Activated effector memory CD4-positive, alpha-beta T cell treated with anti-CD3 and anti-CD28 coated beads, Interleukin-2, amount 50 U/mL, for 16 hours (primary cell): ENCODE data around the gene TP53I13.

Source experiments
- DNase-seq: peaks from one replicate; pipeline ENCODE4 v3.0.0-alpha.2; 2020

Gene TP53I13

DNA sequence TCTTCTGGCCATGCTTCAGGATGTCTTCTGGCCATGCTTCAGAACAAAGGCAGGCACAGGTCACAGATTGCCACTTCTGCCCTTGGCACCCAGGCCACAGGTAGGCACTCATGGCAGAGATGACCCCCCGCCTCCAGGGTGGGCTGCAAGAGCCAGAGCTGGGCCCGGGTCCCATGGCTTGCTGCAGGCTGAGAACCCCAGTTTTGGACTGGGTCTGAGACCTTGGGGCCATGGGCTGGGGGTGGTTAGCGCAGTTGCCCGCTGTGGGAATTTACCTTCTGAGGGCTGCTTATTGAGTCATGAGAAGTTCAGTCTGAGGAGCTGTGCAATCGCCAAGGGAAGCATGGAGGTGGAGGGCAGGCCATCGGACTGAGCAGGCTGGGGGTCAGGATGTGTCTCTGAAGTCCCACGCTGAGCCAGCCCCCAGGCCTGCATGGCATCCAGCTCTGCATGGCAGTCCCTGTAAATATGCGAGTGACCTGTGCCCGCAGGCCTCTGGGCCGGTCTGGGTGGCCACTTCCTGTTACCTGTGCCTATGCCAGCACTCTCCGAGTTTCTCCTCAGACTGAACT lies 26.1 kb downstream of the TP53I13 start:
- DNase-seq, result no peak

DNA sequence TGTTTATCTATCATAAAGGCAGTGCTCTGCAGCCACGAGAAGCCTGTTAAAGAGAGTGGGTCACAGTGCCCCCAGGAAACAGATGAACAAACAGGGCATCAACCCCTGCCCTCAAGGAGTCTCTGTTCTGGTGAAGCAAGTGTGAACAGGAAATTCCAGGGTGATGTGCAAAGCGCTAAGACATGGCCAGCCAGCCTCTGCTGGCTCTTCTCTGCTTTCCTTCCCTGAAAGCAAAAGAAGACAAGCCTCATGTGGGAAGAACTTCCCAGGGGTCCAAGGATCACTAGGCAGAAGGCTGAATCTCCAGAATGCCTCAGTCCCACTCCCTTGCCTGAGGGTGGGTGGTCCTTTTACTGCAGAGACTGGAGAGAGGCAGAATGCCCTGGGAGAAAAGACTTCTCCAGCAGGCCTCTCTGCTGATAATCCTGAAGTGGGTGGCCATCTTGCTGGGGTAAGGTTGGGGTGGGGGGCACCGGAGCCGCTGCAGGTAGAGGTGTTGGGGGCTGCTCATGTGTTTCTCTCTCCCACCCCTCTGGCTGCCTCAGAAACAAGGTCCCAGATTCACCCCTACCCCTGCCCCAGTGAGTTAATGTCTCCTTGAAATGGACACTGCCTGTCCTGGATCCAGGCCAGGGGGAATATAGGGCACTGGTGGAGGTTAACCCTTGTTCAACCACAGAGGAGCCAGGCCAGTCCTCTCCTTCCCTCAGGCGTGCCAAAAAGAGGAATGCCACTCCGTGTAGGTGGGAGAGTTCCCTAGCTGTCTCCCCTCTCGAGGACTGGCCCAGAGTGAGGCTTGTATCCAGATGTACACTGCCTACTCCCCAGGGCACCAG lies 26.8 kb downstream of the TP53I13 start:
- no peak for DNase-seq

DNA sequence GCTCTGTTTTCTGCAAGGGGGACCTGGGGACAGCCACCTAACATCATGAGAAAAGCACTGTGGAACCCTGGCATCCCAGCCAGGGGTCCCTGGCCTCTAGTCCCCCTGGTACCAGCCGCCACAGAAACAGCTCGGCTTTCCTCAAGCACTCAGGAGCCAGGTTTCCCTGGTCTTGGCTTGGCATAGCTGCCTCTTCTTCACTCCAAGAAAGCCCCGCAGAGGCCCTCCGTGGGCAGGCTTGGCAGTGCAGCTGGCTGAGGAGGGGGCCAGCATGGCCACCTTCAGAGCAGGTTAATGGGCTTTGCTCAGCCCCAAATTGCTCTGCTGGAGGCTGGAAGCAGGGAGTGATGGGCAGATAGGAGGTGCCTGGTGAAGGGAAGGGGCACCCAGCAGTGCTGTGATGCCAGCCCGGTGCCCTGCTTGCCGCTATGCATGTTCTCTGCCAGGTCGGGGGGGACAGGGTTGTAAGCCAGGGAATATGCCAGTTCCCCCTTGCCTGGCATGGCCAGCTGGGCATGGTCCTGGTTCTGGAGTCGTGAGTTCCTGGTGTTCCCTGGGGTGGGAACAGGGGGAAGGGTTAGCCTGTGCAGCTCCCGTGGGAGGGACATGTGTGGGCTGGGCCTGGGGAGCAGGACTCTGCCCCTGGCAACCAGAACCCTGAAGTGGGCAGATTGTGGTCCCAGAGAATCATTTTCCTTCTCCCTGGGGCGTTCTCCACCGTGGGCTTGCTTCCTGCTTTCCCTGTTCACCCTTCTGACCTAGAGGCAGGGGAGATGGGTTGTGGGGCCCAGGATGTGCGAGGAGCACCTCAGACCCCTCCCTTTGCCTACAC lies 27.7 kb downstream of the TP53I13 start:
- DNase-seq, result no peak

DNA sequence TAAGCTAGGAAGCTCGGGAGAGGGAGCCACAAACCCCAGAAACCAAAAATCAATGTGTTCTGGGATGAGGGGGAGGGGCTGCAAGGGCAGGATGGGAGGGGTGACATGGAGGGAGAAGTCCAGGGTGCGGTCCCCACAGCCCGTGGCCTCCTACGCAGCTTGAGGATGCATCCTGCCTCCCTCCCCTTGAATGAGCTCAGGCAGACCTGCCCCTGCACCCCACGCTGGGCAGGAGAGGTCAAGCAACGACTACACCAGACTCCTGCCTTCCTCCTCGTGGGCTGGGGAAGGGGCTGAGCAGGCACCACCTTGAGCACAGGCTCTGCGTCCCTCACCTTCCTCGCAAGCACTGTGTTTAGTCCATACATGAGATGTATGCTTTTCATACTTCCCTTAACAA lies 28.3 kb downstream of the TP53I13 start:
- DNase-seq, result no peak

DNA sequence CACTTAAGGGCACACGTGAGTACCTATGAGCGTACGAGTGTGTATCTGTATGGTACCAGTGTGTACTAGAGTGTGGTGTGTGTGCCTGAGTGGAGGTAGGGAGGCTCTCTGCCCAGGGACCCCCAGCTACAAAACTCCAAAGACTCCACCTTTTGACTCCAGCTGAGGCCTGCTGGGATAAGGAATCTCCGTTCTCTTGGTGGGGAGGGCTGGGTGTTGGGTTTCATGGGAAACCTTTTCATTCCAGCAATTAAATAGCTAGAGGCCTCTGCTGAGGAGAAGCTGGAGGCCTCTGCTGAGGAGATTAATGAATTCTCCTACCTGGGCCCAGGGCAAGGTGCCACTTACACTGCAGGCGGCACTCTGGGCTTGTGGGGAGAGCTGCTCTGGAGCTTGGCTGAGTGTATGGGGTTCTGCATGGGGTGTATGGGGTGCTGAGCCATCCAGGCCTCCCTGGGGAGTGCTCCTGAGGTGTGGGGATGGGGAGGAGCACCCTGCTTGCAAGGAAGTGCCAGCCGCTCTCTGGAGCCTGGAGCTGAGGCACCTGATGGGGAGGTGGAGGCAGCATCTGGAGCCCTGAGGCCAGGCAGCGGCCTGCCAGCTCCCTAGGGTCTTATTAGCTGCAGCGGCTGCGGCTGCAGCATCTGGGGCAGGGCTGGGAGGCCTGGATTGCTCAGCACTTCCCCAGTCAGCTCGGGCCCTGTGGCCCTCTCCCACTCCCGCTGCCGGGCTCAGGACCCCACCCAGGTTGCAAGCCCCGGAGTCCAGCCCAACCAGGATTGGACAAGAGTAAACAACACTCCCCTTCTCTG lies 29.1 kb downstream of the TP53I13 start:
- DNase-seq, result no peak

DNA sequence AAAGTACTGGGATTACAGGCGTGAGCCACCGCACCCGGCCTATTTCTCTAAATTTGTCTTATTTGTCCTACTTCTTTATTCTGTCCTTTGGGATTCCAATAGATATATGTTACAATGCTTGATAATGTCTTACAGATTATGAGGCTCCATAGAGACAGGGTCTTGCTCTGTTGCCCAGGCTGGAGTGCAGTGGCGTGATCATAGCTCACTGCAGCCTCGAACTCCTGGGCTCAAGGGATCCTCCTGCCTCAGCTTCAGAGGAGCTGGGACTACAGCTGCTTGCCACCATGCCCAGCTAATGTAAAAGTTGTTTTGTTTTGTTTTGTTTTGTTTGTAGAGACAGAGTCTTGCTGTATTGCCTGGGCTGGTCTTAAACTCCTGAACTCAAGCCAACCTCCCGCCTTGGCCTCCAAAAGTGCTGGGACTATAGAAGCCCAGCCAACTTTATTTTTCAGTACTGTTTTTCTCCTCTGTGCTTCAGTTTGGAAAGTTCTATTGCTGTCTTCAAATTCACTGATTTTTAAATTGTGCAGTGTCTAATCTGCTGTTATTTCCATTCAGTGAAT lies 34.7 kb downstream of the TP53I13 start:
- DNase-seq, result no peak

DNA sequence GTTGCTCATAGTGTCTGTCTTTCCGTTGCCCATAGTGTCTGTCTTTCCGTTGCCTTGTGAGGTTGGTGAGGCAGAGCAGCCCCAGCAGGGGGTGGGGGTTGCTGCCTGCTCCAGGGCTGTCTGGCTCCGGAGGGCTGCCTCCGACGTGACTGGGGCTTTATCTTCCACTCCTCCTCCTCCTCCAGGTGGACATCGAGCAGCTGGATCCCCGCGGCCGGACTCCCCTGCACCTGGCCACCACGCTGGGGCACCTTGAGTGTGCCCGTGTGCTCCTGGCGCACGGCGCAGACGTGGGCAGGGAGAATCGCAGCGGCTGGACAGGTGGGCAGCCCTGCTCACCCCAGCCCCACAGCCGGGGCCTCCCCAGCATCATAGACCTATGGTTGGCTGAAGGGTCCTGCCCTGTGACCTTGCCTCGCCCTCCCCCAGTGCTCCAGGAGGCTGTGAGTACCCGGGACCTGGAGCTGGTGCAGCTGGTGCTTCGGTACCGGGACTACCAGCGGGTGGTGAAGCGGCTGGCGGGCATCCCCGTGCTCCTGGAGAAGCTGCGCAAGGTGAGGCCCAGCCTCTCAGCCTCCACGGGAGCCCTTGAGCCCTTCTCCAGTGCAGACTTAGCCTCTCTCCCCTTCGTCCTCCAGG lies 39.2 kb downstream of the TP53I13 start:
- DNase-seq, result no peak

DNA sequence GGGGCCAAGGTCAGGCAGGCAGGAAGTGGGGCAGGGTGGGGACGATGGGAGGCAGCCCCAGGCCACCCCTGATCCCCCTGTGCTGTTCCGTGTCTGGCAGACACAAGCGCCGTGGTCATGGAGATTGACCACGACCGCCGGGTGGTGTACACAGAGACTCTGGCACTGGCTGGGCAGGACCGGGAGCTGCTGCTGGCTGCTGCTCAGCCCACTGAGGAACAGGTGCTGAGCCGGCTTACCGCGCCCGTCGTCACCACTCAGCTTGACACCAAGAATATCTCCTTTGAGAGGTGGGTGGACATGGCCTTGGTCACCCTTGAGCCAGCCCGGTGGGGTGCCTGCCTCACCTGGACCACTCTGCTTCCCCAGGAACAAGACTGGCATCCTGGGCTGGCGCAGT lies 40.5 kb downstream of the TP53I13 start:
- DNase-seq, result no peak

DNA sequence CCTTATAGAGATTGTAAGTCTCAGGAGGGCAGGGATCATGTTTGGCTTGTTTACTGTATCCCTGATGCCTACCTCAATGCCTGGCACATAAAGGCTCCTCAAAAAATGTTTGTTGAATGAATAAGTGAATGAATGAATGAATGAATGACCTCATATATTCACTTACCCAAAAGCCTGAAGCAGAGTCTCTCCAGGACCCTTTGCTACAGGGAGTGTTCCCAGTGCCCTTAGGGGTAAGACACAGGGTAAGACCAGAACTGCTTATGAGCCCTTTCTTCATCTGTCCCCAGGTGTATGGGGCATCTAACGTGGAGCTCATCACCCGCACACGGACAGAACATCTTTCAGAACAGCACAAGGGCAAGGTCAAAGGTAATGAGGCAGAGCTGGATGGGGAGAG lies 41.9 kb downstream of the TP53I13 start:
- no peak for DNase-seq

DNA sequence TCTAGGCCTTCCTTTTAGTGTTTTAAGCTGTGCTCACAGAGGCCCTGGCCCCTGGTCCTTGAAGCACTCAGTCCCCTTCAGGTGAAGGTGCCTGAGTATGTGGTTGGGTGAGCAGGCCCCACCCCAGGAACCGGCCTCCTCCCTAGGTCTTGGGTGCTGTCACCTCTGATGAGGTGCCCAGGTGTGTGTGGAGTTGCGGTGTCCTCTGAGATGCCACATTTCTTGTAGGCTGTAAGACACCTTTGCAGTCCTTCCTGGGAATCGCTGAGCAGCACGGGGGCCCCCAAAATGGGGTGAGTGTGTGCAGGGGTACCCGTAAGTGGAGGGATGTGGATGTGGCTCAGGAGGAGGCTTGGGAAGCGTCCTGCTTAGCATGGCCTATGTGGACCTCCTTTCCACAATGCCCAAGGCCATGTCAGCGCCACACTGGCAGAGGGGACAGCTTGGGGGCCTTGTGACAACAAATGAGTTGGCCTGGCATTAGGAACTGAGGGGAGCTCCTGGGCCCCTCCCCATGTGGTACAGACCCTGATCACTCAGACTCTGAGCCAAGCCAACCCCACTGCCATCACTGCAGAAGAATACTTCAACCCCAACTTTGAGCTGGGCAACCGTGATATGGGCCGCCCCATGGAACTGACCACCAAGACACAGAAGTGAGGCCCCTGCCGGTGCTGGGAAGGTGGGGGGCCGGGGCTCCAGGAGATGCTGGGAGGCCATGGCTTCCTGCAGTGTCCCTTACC lies 43.0 kb downstream of the TP53I13 start:
- DNase-seq, result no peak

DNA sequence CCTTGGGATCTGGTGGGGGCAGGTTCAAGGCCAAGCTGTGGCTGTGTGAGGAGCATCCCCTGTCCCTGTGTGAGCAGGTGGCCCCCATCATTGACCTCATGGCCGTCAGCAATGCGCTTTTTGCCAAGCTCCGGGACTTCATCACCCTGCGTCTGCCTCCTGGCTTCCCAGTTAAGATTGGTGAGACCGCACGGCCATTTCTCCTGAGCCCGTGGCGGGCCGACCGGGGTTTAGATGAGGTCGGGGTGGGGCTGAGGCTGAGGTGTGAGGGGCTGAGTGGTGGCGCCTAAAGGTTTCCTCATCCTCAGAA lies 43.5 kb downstream of the TP53I13 start:
- DNase-seq, result no peak

DNA sequence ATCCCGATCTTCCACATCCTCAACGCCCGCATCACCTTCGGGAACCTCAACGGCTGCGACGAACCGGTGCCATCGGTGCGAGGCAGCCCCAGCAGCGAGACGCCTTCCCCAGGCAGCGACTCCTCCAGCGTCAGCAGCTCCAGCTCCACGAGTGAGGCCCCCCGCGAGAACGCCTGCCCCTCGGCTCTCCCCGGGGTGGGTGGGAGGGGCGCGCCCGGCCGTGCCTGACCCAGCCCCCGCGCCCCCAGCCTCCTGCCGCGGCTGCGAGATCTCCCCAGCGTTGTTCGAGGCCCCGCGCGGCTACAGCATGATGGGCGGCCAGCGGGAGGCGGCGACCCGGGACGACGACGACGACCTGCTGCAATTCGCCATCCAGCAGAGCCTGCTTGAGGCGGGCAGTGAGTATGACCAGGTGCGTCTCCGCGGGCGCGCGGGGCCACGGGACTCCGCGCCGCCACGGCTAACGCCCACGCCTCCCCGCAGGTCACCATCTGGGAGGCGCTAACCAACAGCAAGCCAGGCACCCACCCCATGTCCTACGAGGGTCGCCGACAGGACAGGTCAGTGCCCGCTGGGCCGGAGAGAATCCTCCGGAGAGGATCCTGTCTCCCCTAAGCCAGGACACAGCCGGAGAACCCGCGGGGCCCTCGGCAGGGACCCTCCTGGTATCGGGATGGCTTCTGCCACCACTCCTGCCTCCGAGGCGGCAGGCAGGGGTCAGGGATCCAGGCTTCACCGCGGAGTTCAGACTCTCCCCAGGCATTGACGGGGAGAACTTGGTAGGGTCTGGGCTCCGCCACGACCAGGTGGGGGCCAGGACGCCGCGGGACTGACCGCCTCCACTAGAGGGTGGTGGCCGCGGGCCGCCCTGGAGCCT lies 44.1 kb downstream of the TP53I13 start:
- DNase-seq, result no peak

DNA sequence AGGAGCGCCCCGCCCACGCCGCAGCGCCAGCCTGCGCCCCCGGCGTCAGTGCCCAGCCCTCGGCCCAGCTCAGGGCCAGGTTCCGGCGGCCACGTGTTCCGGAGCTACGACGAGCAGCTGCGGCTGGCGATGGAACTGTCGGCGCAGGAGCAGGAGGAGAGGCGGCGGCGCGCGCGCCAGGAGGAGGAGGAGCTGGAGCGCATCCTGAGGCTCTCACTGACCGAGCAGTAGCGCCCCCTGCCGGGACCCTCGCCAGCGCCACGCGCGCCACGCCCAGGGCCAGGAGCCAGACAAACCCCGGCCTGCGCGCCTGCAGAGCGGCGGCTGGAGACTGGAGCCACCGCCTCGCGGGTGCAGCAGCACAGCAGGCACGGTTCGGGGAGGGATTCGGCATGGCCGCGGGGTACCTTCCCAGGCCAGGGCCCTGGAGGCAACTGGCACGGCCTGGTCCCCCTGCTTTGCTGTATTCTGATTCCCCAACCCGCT lies 44.9 kb downstream of the TP53I13 start:
- peak; percentile 98 for DNase-seq

DNA sequence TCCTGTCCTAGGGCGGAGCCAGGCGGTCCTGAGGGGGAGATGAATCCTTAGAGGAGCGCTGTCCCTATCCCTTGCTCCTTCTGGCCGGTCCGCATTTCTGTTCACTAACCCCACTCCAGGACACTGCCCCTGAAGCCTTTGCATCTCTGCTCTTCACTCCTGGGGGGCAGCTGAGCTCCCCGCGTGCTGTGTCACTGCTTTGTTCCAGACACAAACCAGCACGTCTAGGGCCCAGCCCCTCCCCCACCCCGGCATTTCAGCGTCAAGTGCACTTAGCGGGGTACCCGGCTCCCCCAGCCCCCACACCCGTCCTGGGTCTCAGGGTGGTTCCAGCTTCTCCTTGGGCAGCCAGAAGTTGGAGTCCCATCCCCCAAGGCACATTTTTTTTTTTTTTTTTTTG lies 45.4 kb downstream of the TP53I13 start:
- DNase-seq, result no peak

DNA sequence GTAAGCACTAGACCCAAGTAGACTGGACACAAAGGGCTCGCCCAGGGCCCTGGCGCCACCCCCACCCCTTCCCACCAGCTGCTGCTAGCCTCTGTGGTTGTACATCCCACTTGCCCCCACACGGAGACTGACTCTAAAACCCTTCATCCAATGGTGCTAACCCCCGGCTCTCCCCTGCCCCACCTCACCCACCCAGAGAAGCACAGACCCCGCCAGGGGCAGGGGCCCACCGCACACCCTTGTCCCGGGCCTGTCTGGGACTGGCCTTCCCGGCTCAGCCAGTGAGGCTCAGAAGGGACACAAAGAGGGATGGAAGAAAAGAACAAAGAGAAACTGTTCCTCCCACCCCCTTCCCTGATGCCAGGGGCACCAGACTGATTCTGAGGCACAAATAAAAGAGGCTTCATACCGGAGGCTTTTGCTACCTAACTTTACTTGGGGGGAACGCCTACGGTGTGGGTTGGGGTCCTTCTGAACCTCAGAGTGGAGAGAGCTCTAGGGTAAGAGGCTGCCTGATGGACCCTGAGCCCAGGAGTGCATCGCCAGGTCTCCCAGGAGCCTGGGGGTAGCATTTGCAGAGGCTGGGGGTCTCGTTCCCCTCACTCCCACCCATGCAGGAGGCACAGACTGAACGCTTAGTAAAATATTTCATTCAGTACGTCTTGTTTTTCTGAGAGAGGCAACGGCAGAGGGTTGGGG lies 46.0 kb downstream of the TP53I13 start:
- DNase-seq, result no peak

DNA sequence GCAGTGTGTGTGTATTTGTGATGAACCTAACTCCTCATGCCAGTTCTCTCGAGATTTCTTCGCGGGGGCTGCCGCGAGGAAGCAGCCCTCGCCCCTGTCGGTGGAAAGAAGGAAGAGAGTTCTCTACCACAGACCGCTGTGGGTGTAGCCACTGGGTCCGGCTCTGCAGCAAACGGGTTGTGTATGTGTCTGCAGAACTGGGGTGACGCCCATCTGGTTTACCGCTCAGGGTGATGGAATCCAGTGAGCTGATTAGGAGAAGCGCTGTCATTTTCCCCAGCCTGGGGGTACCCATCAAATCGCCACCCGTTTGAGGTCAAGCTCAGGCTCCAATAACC lies 46.5 kb downstream of the TP53I13 start:
- DNase-seq, result peak; percentile 84

DNA sequence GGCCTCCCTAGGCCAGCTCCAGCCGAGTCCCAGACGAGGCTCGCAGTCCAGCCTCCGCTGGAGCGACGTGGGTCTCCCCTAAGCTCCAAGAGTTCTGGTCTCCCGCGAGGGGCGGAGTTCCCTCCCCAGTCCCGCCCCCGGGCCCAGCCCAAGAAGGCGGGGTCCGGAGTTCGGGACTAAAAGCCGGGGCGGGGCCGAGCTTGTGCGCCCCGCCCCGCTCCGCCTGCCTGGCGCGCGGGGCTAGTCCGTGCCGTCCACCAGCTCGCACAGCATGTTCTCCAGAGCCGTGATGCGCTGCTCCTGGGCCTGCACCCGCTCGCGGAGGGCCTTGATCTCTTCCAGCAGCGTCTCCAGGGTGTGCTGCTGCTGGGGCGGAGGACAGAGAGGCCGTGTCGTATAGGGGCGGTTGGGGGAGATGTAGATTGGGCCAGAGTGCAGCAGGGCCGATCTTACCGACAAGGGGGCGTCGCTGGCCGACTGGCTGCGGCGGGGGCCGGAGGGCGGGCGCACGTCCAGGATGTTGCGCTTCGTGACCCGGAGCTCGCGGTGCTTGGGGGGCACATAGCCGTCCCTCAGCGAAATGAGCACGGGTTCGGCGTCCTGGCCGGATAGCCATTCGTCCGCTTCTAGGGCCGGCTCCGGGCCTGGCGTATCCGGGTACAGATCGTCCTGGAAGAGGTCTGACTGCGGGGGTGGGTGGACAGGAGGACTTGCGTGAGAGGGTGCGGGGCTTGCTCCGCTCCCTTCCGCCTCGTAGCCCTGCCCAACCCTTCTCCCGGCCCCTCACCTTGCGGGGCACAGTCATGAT lies 47.2 kb downstream of the TP53I13 start:
- peak; percentile 95 for DNase-seq

DNA sequence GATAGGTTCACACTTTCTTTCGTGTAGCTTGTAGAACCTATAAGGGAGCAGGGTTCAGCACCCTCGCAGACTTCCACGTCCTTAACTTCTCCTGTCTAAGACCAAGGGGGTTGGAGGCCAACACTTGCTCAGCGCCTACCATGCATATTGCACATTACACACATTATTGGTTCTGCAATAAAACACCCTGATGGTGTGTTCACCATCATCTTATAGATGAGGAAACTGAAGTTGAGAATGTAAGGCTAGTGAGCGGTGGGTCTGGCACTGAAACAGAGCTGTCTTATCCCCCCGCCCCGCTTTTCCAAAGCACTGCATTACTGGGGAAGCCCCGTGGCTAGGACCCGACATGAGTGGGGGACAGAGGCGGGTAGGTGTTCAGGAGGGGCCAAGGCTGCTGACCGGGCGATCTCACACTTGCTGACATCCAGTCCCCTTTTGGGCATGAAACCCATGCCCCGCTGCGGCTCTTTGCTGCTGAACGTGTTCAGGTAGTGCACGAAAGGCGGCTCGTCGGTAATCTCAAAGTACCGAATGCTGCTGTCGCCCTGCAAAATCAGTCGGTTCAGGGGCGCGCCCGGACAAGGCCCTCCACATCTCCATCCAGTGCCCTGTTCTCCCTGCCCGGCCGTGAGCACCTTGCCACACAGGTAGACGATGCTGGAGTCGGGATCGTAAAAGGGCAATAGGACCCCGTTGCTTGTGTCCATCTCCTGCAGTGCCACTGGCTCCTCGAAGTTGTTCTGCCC lies 48.0 kb downstream of the TP53I13 start:
- peak; percentile 71 for DNase-seq
